ENCODE measurements around the gene PNN.
"Not testable (repeated sequence)": the region's sequence is repeated elsewhere in the genome, so short reads cannot be mapped to it uniquely, and the experiment has no call there.

Gene PNN

DNA sequence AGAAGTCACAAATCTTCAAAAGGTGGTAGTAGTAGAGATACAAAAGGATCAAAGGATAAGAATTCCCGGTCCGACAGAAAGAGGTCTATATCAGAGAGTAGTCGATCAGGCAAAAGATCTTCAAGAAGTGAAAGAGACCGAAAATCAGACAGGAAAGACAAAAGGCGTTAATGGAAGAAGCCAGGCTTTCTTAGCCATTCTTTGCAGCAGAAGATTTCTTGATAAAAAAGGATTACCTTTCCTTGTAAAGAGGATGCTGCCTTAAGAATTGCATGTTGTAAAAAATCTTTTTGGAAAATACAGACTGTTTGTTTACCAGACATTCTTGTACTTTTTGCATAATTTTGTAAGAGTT is 6.6 kb downstream of the PNN start:
- no peak for DNase-seq

DNA sequence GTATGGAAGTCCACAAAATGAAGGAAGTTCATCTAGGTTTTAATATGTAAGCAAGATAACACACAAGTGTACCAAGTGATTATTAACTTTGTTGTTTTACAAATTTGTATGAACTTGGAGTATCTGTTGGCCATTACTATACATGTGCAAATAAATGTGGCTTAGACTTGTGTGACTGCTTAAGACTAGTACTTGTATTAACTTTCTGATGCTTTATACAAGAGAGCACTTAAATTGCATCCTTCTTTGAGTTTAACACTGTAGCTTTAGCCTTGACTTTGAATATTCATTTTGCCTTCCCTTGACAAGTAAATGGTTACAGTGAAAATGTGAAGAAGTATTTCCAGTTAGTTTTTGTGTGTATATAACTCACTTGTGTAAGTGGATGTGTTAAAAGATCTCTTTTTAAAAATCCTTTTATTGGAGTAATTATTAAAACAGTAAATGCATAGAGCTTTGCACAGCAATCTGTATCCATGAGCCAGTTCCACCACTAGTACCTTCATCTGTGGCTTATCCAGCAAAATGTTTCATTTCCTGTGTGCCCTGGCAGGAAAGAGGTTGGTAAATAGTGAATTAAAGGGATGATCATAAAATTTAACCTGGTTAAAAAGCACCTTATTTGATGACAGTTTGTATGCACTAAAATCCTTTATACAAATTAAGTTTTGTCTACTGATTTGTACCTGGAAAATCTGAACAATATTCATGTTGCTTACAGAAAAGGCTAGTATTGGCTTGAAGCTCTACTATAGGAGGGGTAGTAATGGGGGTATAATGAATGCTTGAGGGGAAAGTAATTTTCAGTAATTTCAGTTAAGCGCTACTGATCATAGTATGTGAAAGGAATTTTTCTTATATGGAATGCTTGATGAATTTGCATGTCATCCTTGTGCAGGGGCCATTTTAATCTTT is 8.0 kb downstream of the PNN start:
- DNase-seq: no peak

DNA sequence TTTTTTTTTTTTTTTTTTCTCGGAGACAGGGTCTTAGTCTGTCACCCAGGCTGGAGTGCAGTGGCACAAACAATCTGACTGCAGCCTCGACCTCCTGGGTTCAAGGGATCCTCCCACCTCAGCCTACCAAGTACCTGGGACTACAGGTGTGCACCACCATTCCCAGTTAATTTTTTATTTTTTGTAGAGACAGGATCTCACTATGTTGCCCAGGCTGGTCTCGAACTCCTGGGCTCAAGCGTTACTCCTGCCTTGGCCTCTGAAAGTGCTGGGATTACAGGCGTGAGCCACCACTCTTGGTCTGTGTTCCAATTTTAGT is 8.6 kb downstream of the PNN start:
- DNase-seq: not testable (repeated sequence)

DNA sequence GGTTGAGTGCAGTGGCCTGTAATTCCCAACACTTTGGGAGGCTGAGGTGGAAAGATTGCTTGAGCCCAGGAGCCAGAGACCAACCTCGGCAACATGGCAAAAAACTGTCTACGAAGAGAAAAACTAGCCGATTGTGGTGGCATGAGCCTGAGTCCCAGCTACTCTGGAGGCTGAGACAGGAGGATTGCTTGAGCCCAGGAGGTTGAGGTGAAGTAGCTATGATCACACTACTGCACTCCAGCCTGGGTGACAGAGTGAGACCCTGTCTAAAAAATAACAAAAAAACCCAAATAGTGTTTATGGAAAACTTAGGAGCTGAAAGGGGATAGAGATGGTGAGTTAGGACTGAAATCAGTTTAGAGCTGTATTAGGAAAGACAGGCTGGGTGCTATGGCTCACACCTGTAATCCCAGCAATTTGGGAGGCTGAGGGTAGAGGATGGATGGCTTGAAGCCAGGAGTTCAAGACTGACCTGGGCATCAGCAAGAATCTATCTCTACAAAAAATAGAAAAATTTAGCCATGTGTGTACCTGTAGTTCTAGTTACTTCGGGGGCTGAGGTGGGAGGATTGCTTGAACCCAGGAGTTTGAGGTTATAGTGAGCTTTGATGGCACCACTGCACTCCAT is 9.7 kb downstream of the PNN start:
- no peak for DNase-seq

DNA sequence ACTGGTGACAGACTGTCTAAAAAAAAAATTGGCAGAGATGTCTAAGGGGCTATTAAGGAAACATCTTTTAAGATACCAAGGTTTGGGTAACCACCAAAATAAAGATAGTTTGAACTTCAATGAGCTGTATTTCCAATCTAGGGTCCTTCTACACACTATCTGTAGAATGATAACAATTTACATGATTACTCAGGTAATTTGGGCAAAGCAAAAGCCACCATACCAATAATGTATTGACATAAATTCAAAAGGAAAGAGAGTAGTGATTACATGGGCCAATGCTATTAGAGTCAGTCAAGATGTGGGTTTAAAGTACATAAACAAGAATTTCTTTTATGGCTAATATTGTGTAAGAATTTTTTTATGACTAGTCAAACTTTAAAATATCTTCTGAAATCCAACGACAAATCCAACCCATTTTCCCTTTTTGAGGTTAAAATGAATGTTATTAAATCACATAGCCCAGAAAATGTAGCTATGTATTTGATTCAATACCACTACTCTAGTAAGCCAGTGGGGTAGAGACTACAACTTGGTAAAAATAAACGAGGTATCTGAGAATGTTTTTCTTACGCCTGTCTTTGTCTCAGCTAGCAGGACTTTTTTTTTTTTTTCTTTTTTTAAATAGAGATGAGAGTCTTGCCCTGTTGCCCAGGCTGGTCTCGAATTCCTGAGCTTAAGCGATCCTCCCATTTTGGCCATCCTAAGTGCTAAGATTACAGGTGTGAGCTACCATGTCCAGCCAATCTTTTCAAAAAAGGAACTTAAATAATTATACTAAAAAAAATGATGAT is 10.4 kb downstream of the PNN start:
- DNase-seq: no peak

DNA sequence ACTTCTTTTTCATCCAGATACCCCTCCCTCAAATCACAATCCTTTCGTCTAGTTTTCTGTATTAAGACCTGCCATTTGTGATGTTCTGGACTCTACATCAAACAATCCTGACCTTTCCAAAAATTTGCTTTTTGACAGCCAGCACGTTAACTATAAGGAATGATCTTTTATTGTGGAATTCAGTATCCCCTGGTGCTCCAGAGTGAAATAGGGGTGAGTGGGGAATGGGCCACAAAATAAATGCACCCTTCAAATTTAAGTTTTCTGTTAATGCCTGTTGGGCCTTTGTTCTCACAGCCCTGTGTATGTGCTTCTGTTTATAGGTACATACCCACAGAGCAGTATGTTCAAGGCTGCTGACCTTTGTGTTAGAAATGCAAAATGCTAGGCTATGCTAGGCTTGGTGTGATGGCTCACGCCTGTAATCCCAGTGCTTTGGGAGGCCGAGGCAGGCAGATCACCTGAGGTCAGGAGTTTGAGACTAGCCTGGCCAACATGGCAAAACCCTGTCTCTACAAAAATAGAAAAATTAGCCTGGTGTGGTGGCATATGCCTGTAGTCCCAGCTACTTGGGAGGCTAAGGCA is 12.0 kb downstream of the PNN start:
- DNase-seq: no peak

DNA sequence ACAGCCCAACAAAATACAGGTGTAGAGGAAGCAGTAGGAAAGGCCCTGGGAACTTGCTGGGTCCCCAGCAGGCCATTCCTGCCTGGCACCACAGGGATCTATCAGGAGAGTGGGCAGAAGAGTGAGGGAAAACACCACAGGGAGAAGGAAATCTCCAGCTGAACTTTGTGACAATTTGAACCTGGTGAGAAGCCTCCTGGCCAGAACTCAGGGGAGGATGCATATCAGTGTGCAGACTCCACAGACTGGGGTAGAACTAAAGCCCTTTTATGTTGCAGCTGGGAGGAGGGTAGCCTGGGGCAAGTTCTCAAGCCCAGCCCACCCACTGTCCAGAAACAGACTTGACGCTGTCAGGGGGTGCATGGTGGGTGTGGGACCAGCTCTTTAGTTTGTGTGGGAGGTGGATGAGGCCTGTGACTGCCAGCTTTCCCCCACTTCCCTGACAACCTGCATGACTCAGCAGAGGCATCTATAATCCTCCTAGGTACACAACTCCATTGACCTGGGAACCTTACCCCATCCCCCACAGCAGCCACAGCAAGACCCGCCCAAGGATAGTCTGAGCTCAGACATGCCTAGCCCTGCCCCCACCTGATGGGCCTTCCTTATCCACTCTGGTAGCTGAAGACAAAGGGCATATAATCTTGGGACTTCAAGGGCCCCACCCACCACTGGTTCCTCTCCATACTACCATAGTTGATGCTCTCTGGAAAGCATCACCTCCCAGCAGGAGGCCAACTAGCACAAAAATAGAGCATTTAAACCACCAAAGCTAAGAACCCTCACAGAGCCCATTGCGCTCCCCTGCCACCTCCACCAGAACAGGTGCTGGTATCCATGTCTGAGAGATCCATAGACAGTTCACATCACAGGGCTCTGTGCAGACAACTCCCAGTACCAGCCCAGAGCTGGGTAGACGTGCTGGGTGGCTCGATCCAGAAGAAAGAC is 28.9 kb downstream of the PNN start:
- no peak for DNase-seq

DNA sequence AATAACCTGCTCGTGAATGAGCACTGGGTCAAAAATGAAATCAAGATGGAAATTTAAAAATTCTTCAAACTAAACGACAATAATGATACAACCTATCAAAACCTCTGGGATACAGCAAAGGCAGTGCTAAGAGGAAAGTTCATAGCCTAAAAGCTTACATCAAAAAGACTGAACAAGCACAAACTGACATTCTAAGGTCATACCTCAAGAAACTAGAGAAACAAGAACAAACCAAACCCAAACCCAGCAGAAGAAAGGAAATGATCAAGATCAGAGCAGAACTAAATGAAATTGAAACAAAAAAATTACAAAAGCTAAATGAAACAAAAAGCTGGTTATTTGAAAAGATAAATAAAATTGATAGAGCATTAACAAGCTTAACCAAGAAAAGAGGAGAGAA is 32.4 kb downstream of the PNN start:
- not testable (repeated sequence) for DNase-seq

DNA sequence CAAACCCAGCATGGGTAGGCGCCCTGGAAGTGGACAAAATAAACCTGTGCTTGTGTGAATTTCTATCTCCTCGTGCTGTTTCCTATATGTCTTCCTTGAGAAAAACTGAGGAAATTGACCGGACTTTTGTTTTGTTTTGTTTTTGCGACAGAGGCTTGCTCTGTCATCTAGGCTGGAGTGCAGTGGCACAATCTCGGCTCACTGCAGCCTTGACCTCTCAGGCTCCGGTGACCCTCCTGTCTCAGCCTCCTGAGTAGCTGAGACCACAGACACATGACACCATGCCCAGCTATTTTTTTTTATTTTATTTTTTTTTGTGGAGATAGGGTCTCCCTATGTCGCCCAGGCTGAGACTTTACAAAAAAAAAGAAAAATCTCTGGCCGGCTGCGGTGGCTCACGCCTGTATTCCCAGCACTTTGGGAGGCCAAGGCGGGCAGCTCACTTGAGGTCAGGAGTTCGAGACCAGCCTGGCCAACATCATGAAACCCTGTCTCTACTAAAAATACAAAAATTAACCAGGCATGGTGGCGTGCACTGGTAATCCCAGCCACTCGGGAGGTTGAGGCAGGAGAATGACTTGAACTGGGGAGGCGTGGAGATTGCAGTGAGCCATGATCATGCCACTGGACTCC is 36.2 kb downstream of the PNN start:
- DNase-seq: no peak

DNA sequence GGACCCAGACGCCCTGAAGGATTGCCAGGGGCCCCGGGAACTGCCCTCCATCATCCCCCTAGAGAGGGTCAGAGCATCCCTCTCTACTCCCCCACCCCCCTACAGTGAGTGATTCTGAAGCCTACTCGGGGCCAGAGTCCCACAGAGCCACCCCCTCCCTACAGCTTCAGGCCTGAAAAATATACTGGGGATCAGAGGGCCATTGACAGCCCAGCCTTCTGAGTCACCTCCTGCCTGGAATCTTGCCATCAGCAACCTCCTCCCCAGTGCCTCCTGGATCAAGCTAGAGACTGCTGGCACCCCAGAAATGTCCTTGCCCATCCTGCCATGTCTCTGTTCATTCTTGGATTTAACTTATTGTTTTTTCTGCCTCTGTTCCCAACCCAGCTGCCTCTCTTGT is 37.0 kb downstream of the PNN start:
- no peak for DNase-seq

DNA sequence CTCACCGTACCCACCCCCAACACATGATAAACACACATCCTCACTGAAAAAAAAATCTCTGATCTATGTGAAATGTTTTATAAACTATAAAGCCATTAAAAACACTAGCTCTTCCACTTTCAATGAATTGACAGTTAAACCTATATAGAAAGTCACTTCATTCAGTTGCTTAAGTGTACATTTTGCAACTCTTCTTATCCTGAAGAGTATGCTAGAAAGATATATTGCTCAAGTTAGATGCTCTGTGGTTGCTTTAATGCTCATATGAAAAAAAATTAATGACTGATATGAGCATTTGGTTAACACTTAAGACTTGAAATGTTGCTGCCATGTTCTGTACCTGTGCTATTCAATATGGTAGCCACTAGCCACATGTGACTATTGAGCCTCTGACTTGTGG is 37.6 kb downstream of the PNN start:
- no peak for DNase-seq

DNA sequence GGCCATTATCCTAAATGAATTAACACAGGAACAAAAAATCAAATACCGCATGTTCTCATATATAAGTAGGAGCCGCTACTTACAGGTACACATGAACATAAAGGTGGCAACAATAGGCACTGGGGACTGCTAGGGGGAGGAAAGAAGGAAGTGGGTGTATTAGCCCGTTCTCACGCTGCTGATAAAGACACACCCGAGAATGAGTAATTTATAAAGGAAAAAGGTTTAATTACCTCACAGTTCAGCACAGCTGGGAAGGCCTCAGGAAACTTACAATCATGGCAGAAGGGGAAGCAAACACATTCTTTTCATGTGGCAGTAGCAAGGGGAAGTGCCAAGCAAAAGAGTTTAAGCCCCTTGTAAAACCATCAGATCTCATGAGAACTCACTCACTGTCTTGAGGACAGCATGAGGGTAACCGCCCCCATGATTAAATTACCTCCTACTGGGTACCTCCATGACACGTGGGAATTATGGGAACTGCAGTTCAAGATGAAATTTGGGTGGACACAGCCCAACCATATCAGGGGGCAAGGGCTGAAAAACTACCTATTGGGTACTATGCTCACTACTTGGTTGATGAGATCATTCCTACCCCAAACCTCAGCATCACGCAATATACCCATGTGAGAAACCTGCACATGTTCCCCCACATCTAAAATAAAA is 42.3 kb downstream of the PNN start:
- no peak for DNase-seq

DNA sequence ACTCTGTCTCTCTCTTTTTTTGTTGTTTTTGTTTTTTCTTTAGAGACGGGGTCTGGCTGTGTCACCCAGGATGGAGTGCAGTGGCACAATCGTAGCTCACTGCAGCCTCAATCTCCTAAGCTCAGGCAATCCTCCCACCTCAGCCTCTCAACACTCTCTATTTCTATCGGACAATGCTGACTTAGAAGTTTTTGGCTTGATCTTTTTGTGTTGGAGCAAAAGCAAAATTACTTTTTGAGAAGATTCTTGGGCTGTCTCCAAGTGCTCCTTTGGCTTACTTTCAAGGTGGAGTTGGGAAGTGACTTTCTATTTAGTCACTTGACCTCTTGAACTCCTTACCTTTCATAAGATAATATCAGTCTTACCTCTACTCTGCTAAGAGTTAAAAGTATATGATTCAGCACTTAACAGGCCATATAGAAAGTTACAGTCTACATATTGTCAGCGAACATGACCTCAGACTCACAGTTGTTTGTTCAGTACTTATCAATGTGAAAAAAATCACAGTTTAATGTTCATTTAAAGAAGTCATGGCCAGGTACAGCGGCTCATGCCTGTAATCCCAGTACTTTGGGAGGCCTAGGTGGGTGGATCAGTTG is 43.2 kb downstream of the PNN start:
- no peak for DNase-seq

DNA sequence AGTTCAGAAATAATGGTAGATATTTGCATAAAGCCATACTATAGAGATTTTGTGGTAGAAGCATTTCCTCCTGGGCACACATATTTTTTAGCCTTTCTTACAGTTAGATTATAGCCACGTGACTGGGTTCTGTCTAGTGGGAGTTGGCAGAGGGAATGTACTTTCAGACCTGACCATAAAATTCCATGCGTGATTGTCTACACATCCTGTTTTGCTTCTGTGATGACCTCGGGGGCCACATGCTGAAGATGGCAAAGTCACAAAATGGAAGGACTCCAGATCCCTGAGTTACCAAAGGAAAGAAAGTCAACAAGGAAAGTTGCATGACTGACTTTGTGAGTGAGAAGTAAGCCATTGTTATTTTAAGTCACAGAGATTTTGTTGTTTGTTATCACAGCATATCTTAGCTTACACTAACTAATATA is 44.0 kb downstream of the PNN start:
- DNase-seq: no peak

DNA sequence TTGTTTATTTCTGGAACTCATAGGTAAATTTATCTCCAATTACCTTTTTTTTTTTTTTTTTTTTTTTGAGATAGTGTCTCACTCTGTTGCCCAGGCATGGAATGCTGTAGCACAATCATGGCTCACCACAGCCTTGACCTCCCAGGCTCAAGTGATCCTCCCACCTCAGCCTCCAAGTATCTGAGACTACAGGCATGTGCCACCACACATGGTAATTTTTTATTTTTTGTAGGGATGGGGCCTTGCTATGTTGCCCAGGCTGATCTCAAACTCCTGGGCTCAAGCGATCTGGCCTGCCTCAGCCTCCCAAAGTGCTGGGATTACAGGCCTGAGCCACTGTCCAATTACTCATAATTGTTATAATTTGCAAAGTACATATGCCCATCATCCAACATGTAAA is 45.4 kb downstream of the PNN start:
- not testable (repeated sequence) for DNase-seq

DNA sequence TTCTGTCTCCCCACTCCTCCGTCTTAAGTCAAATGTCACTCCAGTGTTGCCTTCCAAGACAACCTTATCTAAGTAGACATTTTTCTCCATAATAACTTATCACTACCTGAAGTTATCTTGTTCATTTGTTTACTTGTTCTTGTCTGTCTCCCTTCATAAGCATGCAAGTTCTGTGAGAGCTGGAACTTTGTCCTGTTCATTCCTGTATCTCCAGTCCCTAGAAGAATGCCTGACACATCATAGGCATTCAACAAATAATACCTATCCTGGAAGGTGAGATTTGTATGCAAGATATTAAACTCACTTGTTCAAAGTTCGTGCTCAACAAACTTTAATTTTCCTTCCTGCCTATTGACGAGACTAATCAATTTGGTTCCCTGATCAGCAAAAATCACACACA is 53.0 kb downstream of the PNN start:
- DNase-seq: no peak

DNA sequence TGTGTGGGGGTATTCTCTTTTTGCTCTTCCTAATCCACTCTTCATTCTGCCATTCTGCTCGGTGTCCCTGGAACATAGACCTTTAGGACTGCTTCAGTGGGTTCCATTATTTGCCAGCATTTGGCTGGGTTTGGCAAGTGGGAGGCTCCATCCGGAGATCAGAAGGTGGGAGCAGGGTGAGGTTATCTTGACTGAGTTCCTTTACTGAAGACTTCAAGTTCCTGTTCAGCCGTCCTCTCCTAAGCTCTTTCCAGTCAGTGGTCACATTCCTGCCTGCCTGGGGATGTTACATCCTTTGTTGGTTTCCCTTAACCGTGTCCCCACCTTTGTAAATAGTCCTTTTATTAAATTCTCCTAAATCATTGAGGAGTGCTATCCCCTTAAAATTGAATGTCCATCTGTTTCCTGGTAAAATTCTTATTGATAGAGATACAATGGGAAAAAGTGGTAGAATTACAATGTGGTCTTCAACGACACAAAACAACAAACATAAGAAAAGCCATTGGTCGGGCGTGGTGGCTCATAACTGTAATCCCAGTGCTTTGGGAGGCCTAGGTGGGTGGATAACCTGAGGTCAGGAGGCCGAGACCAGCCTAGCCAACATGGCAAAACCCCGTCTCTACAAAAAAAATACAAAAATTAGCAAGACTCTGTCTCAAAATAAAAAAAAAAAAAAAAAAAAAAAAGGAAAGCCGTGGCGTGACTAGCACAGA is 53.6 kb downstream of the PNN start:
- DNase-seq: no peak

DNA sequence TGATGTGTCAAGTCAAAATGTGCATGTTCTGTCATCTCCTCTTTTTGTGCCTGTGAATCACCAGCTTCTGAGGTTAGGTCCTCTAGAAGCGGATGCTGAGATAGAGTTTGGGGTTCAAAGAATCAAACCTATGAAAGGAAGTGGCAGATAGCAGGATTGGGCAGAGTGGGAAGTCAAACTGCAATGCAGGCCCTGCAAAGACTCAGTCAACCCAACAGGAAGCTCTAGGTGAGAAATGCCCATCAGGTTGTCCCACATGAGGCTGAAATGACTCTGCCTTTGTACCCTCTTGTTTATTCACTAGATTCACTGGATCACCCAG is 54.1 kb downstream of the PNN start:
- peak; percentile 74 for DNase-seq

DNA sequence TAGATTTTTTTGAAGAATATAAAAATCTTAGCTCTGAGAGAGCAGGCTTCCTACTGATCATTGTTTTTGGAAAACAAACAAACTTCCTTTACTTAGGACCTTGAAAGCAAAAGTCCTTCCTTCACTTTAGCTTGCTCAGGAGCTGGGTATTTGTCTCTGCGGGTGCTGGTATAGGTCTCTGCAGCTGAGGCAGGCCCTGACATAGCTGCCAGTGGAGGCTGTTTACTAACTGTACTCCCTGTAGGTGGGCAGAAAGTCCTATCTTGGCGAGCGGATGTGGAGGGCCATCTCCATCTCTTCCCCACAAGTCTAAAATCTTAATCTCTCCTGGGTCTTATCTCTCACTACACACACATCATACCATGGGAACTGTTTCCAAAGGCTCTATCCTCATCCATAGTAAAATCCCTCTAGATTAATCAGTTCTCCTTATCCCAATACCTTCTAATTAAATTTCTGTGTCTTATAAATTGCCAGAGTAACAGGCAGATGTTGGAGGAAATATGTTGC is 54.6 kb downstream of the PNN start:
- no peak for DNase-seq

DNA sequence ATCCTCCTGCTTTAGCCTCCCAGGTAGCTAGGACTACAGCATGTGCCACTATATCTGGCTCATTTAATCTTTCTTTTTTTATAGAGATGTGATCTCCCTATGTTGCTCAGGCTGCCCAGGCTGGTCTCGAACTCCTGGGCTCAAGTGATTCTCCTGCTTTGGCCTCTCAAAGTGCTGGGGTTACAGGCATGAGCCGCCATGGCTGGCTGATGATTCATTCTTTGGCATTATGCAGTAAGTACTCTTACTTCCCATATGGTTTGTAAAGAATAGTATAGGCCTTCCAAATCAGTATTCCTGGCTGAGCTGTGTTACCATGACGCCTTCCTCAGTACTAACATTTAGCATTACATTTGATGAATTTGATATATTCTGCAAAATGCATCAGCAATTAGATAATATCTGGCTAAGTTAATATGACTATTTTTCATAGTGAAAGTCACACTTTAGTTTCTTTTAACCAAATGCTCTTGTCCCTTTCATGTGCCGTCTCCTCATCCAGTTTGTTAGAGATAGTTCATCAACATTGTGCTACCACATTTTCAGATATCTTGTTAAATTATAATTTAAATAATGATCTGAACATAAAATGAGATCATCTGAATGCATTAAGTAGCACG is 55.5 kb downstream of the PNN start:
- no peak for DNase-seq

Measured in CD4-positive, alpha-beta T cell treated with Interleukin-21 for 1 hour (primary cell).